Stimulated activated CD4-positive, alpha-beta T cell treated with anti-CD3 and anti-CD28 coated beads, Interleukin-1b, Interleukin-23, amount 100 ng/mL, for 4 hours (primary cell): ENCODE data around the gene RNU6-1.

ENCODE experiments used
- DNase-seq, 2 donors: peaks; one replicate each; pipeline ENCODE4 v3.0.0-alpha.2; 2020; ENCODE audit warnings: low read depth in 2 of 2

Gene RNU6-1

DNA sequence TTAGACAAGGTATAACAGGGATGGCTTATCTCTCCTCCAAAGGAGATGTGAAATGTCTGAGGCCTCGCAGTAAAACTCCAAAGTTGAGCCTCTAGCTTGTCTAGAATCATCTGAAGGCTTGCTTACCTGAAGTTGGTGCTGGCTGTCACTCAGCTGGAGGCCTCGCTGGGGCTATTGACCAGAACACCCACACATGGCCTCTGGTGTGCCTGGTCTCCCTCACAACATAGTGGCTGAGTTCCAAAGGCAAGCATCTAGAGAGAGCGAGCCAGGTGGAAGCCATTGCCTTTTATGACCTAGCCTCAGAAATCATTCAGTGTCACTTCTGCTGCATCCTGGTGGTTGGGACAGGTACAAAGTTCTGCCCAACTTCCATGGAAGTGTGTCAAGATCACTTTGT is 17.4 kb upstream of the RNU6-1 start:
- no peak for DNase-seq

GRCh38 chr15:67855842-67856241 is 16.0 kb upstream of the RNU6-1 start:
- no peak for DNase-seq

DNA sequence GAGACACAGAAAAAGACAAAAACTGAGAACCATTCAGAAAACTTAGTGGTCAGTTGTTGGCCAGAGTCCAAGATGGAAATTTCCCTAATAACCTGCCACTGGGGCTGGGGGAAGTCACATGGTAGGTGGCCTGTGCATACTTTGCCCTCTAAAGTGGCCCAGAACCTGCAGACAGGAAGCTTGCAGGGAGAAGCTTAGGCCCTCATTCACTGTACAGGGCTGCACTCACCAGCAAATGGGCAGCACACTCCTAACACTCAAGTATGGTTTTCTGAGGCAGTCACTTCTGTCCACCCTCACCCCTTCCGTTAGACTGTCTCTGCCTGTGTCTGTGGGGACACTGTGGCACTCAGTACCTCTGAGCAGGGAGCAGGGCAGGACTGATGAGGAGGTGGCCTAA is 14.5 kb upstream of the RNU6-1 start:
- DNase-seq: no peak

- DNase-seq: no peak
Observed at GRCh38 chr15:67853454-67853853, 13.6 kb upstream of the RNU6-1 start.

DNA sequence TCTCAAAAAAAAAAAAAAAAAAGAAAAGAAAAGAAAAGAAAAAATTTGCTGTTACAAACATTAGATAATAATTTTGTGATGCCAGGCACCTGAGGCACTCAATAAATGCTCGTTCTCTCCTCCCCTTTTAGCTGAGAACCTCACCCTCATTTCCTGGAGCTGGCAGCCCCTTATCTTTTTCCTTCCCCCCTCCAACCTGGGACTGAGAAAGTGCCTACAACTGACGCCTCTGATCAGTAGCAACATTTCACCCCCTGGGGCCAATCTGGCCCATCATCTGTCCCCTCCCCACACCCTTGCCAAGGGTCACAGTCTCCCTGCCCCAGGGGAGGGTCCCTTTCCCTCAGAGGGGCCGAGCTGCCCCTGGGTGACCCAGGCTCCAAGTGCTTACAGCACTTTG is 12.6 kb upstream of the RNU6-1 start:
- DNase-seq: no peak

DNA sequence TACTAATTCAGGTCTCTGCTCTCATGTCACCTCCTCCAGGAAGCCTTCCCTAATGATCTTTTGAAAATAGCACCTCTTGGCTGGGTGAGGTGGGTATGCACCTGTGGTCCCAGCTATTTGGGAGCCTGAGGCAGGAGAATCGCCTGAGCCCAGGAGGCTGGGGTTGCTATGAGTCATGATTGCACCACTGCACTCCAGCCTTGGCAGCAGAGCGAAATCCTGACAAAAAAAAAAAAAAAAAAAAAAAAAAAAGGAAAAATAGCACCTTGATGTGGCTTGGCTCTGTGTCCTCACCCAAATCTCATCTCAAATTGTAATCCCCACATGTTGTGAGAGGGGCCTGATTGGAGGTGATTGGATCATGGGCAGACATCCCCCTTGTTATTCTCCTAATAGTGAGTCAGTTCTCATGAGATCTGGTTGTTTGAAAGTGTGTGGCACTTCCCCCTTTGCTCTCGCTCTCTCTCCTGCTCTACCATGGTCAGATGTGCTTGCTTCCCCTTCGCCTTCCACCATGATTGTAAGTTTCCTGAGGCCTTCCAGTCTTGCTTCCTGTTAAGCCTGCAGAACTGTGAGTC is 11.2 kb upstream of the RNU6-1 start:
- DNase-seq: no peak

DNA sequence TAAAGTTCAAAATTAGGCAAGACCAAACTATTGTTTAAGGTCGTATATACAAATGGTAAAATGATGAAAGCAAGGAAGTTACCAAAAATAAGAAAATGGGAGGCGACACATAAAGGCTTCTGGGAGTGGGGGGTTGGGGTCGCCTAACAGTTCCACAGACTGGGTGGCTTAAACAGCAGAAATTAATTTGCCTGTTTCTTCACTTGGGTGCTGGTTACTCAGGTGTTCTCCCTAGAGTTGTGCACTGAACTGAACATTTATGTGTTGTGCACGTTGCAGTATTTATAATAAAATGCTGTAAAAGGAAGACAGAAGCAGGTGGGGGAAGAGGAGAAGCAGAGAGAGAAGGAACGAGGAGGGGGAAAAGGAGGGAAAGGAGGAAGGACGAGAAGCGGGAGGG is 10.5 kb upstream of the RNU6-1 start:
- DNase-seq: no peak

DNA sequence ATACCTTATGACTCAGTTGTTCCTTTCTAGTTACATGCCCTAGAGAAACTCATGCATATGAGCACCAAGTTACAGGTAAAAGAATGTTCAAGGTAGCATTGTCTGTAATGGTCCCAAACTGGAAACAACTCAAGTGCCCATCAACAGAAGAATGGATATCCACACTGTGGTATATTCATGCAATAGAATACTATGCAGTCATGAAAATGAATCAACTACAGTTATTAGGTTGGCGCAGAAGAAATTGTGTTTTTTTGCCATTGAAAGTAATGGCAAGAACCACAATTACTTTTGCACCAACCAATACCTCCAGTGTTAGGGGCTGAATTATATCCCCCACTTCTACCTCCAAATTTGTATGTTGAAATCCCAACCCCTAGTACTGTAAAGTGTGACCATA is 9.7 kb upstream of the RNU6-1 start:
- no peak for DNase-seq

DNA sequence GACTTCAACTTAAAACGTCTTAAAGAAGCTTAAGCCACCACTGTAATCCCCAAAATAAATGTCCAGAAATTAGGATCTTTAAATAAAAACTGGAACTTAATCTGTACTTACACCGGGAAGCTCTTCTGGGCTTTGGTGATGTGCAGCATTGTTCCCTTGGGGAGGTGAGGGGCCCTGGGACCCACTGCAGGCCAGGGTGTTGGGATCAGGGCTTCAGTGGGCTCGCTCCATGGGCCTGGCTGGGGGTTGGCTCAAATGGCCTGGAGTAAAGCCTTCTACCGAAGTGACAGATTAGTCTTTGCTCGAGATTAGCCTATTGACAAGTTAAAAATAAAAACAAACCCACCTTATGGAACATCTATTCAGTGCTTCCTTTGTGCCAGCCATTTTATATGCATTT is 6.1 kb upstream of the RNU6-1 start:
- DNase-seq: no peak

GRCh38 chr15:67843571-67844387 is 3.9 kb upstream of the RNU6-1 start:
- DNase-seq: no peak

DNA sequence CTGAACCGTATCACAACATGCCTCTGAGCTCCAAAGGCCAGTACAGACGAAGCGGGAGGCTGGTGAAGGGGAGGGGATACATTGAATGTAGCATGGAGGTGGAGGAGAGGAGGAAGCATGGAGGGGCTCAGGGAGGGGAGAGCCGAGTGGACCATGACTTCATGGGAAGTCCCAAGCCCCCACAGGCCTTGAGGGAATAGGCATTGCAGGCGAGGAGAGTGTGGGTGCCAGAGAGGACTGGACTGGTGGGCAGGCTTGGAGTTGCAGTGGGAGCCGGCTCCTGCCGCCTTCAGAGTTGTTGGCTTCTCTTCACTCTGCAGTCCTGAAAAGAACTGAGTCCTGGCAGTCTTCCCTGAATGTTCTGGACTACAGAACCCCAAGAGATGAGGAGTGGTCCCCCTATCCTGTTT is 3.3 kb upstream of the RNU6-1 start:
- no peak for DNase-seq

GRCh38 chr15:67841513-67841762 is 1.6 kb upstream of the RNU6-1 start:
- DNase-seq: no peak

GRCh38 chr15:67840749-67841512 is 1.1 kb upstream of the RNU6-1 start:
- no peak for DNase-seq

GRCh38 chr15:67839499-67839928 is 331 bp downstream of the RNU6-1 start:
- DNase-seq: no peak

- no peak for DNase-seq
Observed at GRCh38 chr15:67838789-67839332, 984 bp downstream of the RNU6-1 start.

DNA sequence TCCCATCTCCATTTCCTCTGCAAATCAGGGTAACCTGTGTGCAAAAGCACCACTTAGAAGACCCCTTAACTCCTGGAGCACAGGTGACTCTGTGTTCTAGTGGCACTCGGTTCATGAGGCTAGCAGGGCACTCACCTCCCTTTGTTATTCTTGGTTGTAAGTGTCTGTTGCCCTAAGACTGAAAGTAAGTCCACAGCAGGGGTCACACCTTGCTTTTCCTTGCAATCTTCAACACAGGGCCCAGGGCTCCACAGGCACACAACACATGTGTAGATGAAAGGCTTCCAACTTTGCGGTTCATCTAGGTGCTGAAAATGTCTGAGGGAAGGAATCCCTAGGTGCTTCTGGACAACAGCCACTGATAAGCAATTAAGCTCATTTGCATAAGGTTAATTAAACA is 2.9 kb downstream of the RNU6-1 start:
- DNase-seq: no peak

GRCh38 chr15:67836477-67836876 is 3.4 kb downstream of the RNU6-1 start:
- DNase-seq: no peak

- DNase-seq: no peak
Observed at GRCh38 chr15:67836134-67836455, 3.8 kb downstream of the RNU6-1 start.

DNA sequence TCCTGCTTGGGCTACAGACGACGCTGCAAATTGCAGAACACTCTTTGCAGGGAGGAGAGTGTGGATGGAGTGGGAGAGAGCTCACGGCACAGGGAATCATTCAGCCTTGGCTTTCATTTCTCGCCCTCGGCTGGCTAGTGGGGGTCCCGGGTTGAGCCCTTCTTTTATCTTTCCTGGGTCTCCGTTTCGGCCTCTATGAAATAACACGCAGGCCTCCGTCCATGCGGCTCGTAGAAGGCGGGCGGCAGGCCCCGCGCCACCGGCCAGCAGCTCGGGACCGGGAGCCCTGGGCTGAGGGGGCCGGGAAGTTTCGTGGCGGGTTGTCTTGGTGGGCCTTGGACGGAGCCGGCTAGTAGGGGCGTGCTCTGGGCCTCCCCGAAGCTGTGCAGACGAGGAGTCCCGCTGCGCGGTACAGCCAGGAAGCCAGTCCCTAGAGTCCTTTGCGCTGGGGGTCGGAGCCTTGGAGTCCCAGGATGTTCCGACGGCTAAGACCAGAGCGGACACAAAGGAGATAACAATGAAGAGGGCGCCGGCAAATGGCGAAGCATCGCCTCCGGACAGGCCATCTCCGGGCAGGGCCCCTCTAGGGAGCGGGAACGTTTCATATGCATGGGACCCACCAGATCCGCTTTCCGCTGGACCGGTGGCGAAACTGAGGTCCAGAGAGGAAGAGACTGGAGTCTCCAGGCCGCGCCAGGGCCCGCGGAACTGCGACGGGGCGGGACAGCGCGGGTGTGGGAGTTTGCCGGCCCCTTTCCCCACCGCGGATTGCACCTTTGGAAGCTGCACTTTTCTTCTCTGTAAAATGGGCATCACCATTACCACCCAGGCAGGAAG is 4.3 kb downstream of the RNU6-1 start:
- no peak for DNase-seq

DNA sequence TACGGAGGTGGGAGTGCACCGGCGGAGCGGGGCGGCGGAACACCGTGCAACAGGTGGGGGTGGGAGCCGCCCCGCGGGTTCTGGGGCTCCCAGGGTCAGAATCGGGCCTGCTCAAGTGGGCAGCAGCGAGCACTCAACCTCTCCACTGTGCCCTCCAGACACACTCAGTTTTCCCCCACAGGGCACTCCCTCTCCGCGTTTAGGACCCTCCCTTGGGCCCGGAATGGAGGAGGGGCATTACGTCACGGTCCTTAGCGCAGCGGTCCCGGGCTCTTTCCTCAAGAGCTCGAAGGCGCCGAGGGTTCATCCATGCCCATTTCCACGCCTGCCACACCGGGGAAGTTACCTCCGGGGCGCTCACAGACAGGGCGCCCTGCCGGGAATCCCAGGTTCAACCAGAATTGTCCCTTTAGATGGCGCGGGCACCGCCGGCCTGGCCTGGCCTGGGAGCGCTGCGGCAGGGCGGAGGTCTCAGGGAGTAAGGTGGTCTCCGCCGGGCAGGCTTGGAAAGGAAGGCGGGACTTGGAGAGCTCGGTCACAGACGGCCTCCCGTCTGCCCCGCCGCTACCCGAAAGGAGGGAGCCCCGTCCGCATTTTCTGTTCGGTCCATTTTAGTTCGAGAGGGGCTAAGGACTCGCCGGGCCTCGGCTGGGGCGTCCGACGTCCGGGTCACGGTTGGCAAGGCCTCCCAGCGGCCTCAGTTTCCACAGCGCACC is 5.1 kb downstream of the RNU6-1 start:
- DNase-seq: no peak

GRCh38 chr15:67833710-67834511 is 5.9 kb downstream of the RNU6-1 start:
- DNase-seq: no peak
